ENCODE results near the gene ASAP2.

Gene ASAP2

GRCh38 chr2:9260464-9260918, 53.9 kb downstream of the ASAP2 start:
- no peak for TF ChIP-seq CTCF (IDR thresholded peaks at IDR 0.05)

GRCh38 chr2:9261231-9261883, 54.7 kb downstream of the ASAP2 start:
- TF ChIP-seq CTCF (IDR thresholded peaks at IDR 0.05), result no peak

GRCh38 chr2:9262671-9263171, 56.1 kb downstream of the ASAP2 start:
- no peak for TF ChIP-seq CTCF (IDR thresholded peaks at IDR 0.05)

GRCh38 chr2:9263428-9263827, 56.8 kb downstream of the ASAP2 start:
- TF ChIP-seq CTCF (IDR thresholded peaks at IDR 0.05), result no peak

GRCh38 chr2:9264301-9264700, 57.7 kb downstream of the ASAP2 start:
- TF ChIP-seq CTCF (IDR thresholded peaks at IDR 0.05), result no peak

- no peak for TF ChIP-seq CTCF (IDR thresholded peaks at IDR 0.05)
Measured at GRCh38 chr2:9266711-9267110, 60.1 kb downstream of the ASAP2 start.

- no peak for TF ChIP-seq CTCF (IDR thresholded peaks at IDR 0.05)
Measured at GRCh38 chr2:9268301-9269080, 61.9 kb downstream of the ASAP2 start.
